Skeletal muscle cell (primary cell): ENCODE measurements around the gene DHRS7.
"Not testable (repeated sequence)": the region's sequence is repeated elsewhere in the genome, so short reads cannot be mapped to it uniquely, and the experiment has no call there.

Experiments
- DNase-seq: peaks from one replicate; pipeline ENCODE4 v3.0.0-alpha.2; 2010; ENCODE audit warnings: low read depth
- H3K4me3 ChIP-seq: 2 replicates; pipeline ENCODE4 v1.5.1; 2011; ENCODE audit warnings: low read depth, mild to moderate bottlenecking, control low read depth, low read length, moderate library complexity

The DHRS7 gene

GRCh38 chr14:60160422-60160821 lies 4.8 kb downstream of the DHRS7 start:
- no peak for DNase-seq
- H3K4me3 ChIP-seq, result no peak overlapping the region

DNA sequence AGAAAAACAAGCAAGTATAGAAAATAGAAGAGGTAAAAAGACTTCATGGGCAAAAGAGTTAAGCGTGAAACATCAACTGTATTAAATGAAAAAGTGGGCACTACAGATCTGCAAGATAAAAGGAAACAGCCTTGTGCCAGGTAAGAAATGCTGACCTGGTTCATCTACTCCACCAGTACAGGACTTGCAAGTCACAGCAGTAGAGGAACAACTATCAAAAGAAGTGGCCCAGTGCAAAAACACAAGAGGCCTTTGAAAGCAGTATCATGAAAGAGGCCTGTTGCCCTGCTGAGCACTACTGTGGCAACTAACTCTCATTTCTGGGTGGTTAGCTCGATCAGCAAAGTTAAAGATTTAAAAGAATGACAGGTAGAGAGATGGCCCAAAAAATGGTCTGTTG lies 10.5 kb downstream of the DHRS7 start:
- no peak for DNase-seq

GRCh38 chr14:60153991-60154390 lies 11.2 kb downstream of the DHRS7 start:
- H3K4me3 ChIP-seq, result no peak overlapping the region
- no peak for DNase-seq

More for the DNA sequence above, 10.5 kb downstream of the DHRS7 start:
- H3K4me3 ChIP-seq, result no peak overlapping the region

DNA sequence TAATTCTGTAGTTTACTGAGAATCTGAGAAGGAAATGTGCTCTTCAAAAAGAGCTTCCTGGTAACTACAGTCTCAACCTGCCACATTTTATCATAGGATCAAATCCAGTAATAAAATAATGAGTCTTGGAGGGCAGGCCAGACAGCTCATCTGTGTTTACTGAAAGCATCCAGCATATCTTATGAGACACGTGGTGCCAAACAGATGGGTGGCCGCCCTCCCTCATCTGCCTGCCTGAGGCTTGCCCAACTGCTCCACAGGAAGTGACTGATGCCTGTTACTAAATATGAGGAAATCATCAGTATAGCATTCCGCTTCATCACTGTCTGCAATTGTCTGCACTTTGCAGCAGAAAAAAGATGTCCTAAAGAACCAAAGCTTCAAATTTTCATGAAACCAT lies 13.5 kb downstream of the DHRS7 start:
- peak; percentile 86 for DNase-seq
- no peak overlapping the region for H3K4me3 ChIP-seq

DNA sequence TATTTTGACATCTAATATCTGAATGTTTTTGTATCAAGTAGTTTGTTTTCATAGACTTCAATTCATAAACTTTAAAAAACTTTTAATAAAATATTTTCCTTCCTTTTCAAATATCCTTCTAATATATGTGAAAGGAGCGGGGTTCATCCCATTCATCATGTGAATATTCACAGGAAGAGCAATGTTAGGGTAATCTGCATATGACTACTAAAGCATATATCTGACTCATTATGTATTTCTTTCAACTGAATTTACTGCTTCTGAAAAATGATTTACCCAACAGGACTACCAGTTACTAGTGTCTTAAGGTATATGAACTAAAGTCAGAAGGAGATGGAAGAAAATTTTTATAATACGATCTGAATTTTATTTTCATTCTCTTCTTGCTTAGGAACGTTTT lies 30.5 kb downstream of the DHRS7 start:
- no peak for DNase-seq
- no peak overlapping the region for H3K4me3 ChIP-seq

- DNase-seq, result no peak
Observed at GRCh38 chr14:60133487-60133886, 31.7 kb downstream of the DHRS7 start.

DNA sequence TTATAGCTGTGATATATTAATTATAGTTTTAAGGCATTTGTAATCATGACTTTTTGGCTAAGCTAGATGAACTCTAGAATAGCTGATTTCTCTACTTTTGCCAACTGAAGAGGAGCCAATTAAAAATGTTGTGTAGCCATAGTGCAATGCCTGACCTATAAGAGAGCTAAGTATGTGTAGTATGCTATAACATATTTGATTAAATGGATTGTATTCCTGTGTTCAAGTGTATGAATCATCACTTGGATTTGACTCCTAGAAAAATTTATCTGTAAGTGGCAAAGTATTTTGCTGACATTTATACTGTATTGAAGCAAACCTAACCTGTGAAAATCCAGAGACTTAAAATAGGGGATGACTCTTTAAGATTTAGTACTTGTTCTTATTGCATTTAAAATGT lies 39.3 kb downstream of the DHRS7 start:
- no peak for DNase-seq
- no peak overlapping the region for H3K4me3 ChIP-seq

More at GRCh38 chr14:60133487-60133886, 31.7 kb downstream of the DHRS7 start:
- no peak overlapping the region for H3K4me3 ChIP-seq

DNA sequence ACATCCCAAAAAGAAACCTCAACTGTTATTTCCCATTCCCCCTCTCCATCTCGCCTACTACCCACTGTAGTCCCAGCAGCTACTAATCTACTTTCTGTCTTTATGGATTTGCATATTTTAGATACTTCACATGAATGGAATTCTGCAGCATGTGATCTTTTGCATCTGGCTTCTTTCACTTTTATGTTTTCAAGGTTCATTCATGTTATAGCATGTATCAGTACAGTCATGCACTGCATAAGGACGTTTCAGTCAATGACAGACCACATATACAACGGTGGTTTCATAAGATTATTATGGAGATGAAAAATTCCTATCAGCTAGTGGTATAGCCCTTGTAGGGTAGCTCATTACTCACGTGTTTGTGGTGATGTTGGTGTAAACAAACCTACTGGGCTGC lies 49.0 kb downstream of the DHRS7 start:
- no peak overlapping the region for H3K4me3 ChIP-seq
- no peak for DNase-seq

DNA sequence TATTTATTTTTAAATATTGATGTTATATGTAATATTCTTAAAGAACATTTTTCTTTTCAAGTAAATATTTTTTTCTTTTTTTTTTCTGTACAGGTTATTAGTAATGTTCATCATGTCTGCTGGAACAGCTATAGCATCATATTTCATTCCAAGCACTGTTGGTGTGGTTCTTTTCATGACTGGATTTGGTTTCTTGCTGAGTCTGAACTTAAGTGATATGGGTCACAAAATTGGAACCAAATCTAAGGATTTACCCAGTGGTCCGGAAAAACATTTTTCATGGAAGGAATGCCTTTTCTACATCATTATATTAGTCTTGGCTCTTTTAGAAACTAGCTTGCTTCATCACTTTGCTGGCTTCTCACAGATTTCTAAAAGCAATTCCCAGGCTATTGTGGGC lies 50.3 kb downstream of the DHRS7 start:
- no peak for DNase-seq
- no peak overlapping the region for H3K4me3 ChIP-seq

GRCh38 chr14:60111732-60112131 lies 53.5 kb downstream of the DHRS7 start:
- no peak for DNase-seq
- H3K4me3 ChIP-seq, result no peak overlapping the region

- DNase-seq, result no peak
- no peak overlapping the region for H3K4me3 ChIP-seq
Observed at GRCh38 chr14:60107477-60107876, 57.7 kb downstream of the DHRS7 start.

DNA sequence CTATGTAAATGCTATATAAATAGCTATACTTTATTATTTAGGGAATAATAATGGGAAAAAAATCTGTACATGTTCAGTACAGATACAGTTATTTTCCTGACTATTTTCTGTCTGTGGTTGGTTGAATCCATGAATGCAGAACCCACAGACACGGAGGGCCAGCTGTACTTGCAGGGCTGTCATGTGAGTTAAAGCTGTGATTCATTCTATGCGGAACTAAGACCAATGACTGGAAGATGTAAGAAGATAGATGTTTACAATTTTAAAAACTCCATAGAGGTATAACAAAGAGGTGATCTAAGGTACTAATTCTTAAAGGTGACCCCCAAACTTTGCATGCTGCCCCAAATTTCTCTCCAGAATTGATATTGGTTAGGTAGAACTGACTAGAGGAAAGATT lies 58.9 kb downstream of the DHRS7 start:
- no peak for DNase-seq
- H3K4me3 ChIP-seq, result no peak overlapping the region

GRCh38 chr14:60102389-60102788 lies 62.8 kb downstream of the DHRS7 start:
- peak; percentile 52 for DNase-seq
- no peak overlapping the region for H3K4me3 ChIP-seq

DNA sequence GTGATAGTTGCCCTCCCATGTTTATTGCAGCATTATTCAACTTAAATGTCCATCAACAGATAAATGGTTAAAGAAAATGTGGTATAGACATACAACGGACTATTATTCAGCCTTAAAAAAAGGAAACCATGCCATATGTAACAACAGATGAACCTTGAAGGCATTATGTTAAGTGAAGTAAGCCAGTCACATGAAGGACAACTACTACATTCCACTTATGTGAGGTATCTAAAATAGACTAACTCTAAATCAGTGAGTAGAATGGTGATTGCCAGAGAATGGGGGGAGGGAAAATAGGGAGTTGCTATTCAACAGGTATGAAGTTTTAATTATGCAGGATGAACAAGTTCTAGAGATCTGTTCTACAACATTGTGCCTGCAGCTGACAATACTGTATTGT lies 63.4 kb downstream of the DHRS7 start:
- no peak for DNase-seq
- no peak overlapping the region for H3K4me3 ChIP-seq

DNA sequence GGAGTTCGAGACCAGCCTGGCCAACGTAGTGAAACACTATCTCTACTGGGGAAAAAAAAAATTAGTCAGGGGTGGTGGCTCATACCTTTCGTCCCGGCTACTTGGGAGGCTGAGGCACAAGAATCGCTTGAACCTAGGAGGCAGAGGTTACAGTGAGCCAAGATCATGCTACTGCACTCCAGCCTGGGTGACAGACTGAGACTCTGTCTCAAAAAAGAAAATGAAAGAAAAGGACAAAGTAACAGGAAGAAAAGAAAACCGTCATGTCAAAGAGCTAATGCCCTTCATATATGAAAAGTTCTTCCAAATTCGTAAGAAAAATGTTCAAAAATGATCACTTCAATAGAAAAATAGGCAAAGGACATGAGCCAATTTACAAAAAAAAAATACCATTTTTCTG lies 65.3 kb downstream of the DHRS7 start:
- not testable (repeated sequence) for H3K4me3 ChIP-seq, DNase-seq

DNA sequence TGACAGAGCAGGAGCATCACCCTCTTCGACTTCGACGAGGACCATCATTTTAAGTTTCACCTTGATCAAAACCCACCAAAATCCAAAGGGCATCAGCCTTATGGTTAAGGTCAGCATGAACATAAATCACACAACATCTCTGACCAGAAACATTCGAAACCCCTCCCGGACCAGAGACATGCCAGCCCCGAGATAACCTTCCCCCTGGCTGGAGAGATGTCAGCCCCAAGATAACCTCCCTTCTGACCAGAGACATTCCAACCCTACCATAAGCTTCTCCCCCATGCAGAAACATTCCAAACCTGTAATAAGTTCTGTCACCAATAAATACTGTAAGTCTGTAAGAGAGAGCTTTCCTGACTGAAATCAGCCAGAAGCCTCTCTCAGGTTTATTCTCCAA lies 67.2 kb downstream of the DHRS7 start:
- DNase-seq, result no peak
- no peak overlapping the region for H3K4me3 ChIP-seq

GRCh38 chr14:60095781-60096450 lies 69.3 kb downstream of the DHRS7 start:
- no peak overlapping the region for H3K4me3 ChIP-seq
- no peak for DNase-seq

GRCh38 chr14:60095231-60095630 lies 70.0 kb downstream of the DHRS7 start:
- no peak overlapping the region for H3K4me3 ChIP-seq
- DNase-seq, result no peak

- DNase-seq, result no peak
- H3K4me3 ChIP-seq, result peak overlapping the region; percentile 92
Observed at GRCh38 chr14:60094306-60094897, 70.8 kb downstream of the DHRS7 start.
